HCT116 (cell line): ENCODE results near the gene PDP2.

Experiments
- CEBPB ChIP-seq: IDR thresholded peaks from 2 replicates; pipeline ENCODE4 v1.6.1; 2012; ENCODE audit warnings: low read depth
- EGR1 ChIP-seq: IDR thresholded peaks from 2 replicates; pipeline ENCODE4 v1.6.1; 2012; ENCODE audit warnings: low read depth
- EZH2 ChIP-seq: fragments of 200-600 bp; sonication (generic); IDR thresholded peaks from 2 replicates; pipeline ENCODE4 v1.6.1; 2017; ENCODE audit warnings: antibody characterized with exemption, mixed run types
- FOSL1 ChIP-seq: IDR thresholded peaks from 2 replicates; pipeline ENCODE4 v1.6.1; 2012; ENCODE audit warnings: low read depth
- JUND ChIP-seq: IDR thresholded peaks from 2 replicates; pipeline ENCODE4 v1.6.1; 2012
- MAX ChIP-seq: IDR thresholded peaks from 2 replicates; pipeline ENCODE4 v1.6.1; 2012
- POLR2A ChIP-seq: IDR thresholded peaks from 2 replicates; pipeline ENCODE4 v1.7.0; 2011; ENCODE audit warnings: borderline replicate concordance; ENCODE audit not compliant: insufficient read depth, insufficient read length; ENCODE audit errors: extremely low read depth
- POLR2AphosphoS5 ChIP-seq: IDR thresholded peaks from 2 replicates; pipeline ENCODE4 v1.6.1; 2011; ENCODE audit warnings: mild to moderate bottlenecking, low read depth, low read length, moderate library complexity
- RAD21 ChIP-seq: IDR thresholded peaks from 2 replicates; pipeline ENCODE4 v1.6.1; 2012; ENCODE audit warnings: low read depth, mild to moderate bottlenecking
- SP1 ChIP-seq: IDR thresholded peaks from 2 replicates; pipeline ENCODE4 v1.6.1; 2012; ENCODE audit warnings: low read depth
- TCF7L2 ChIP-seq: IDR thresholded peaks from 2 replicates; pipeline ENCODE4 v1.7.0; 2011; ENCODE audit warnings: borderline replicate concordance, inconsistent platforms; ENCODE audit not compliant: insufficient read depth, insufficient read length; ENCODE audit errors: extremely low read depth
- ZNF274 ChIP-seq: fragments of 200-500 bp; sonication (Bioruptor generic); IDR thresholded peaks from 2 replicates; pipeline ENCODE4 v1.6.1; 2014; ENCODE audit warnings: mild to moderate bottlenecking, low read depth, low read length, inconsistent platforms
- TF ChIP-seq, protein P1 (sequence below), 3 experiments: fragments of 200-600 bp in 1 of 3; sonication (generic) in 1 of 3; IDR thresholded peaks in 2 of 3; conservative IDR thresholded peaks in 1 of 3; 2 replicates each; pipeline ENCODE4 v1.5.1; 2012 to 2017; ENCODE audit warnings: low read depth in 2 of 3, low read length in 2 of 3, antibody characterized with exemption in 1 of 3, borderline replicate concordance in 1 of 3, control low read depth in 1 of 3, mild to moderate bottlenecking in 1 of 3, mixed read lengths in 1 of 3, mixed run types in 1 of 3, moderate library complexity in 1 of 3; ENCODE audit not compliant: insufficient read depth in 1 of 3
- TF ChIP-seq, protein P2 (sequence below): IDR thresholded peaks from 2 replicates; pipeline ENCODE4 v1.6.1; 2012; ENCODE audit warnings: low read depth

GRCh38 chr16:66900721-66901441 lies 20.6 kb downstream of the PDP2 start:
- TF ChIP-seq TCF7L2 (no peak), POLR2A (no peak), EGR1 (no peak), MAX (no peak), POLR2AphosphoS5 (no peak), CEBPB (no peak), EZH2 (no peak), ZNF274 (no peak), JUND (no peak), RAD21 (no peak), FOSL1 (no peak), SP1 (no peak)
- TF ChIP-seq, protein P1, sequence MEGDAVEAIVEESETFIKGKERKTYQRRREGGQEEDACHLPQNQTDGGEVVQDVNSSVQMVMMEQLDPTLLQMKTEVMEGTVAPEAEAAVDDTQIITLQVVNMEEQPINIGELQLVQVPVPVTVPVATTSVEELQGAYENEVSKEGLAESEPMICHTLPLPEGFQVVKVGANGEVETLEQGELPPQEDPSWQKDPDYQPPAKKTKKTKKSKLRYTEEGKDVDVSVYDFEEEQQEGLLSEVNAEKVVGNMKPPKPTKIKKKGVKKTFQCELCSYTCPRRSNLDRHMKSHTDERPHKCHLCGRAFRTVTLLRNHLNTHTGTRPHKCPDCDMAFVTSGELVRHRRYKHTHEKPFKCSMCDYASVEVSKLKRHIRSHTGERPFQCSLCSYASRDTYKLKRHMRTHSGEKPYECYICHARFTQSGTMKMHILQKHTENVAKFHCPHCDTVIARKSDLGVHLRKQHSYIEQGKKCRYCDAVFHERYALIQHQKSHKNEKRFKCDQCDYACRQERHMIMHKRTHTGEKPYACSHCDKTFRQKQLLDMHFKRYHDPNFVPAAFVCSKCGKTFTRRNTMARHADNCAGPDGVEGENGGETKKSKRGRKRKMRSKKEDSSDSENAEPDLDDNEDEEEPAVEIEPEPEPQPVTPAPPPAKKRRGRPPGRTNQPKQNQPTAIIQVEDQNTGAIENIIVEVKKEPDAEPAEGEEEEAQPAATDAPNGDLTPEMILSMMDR (IDR thresholded peaks at IDR 0.05 in 2 of 3, conservative IDR thresholded peaks at IDR 0.05 in 1 of 3; ENCODE audit: borderline replicate concordance in 1 of 3, insufficient read depth in 1 of 3, low read depth in 2 of 3, low read length in 2 of 3), result no peak
- TF ChIP-seq, protein P2, sequence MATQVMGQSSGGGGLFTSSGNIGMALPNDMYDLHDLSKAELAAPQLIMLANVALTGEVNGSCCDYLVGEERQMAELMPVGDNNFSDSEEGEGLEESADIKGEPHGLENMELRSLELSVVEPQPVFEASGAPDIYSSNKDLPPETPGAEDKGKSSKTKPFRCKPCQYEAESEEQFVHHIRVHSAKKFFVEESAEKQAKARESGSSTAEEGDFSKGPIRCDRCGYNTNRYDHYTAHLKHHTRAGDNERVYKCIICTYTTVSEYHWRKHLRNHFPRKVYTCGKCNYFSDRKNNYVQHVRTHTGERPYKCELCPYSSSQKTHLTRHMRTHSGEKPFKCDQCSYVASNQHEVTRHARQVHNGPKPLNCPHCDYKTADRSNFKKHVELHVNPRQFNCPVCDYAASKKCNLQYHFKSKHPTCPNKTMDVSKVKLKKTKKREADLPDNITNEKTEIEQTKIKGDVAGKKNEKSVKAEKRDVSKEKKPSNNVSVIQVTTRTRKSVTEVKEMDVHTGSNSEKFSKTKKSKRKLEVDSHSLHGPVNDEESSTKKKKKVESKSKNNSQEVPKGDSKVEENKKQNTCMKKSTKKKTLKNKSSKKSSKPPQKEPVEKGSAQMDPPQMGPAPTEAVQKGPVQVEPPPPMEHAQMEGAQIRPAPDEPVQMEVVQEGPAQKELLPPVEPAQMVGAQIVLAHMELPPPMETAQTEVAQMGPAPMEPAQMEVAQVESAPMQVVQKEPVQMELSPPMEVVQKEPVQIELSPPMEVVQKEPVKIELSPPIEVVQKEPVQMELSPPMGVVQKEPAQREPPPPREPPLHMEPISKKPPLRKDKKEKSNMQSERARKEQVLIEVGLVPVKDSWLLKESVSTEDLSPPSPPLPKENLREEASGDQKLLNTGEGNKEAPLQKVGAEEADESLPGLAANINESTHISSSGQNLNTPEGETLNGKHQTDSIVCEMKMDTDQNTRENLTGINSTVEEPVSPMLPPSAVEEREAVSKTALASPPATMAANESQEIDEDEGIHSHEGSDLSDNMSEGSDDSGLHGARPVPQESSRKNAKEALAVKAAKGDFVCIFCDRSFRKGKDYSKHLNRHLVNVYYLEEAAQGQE, result no peak
